Measurements from ENCODE around the gene COL4A1.

The COL4A1 gene

DNA sequence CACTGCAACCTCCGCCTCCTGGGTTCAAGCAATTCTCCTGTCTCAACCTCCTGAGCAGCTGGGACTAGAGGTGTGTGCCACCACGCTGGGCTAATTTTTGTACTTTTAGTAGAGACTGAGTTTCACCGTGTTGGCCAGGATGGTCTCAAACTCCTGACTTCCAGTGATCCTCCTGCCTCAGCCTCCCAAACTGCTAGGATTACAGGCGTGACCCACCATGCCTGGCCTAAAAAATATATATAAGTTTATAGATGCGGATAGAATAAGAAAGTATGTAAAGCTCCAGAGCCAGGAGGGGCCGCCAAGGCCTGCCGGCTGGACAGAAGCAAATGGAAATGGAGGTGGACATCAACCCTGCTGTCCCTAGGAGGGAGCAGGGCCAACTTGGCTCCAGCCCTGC lies 66.0 kb downstream of the COL4A1 start:
- DNase-seq (ENCODE audit: extremely low spot score): no peak
- ChIA-PET POLR2A (no interaction called here), CTCF (no interaction called here)
- TF ChIP-seq, protein P1, sequence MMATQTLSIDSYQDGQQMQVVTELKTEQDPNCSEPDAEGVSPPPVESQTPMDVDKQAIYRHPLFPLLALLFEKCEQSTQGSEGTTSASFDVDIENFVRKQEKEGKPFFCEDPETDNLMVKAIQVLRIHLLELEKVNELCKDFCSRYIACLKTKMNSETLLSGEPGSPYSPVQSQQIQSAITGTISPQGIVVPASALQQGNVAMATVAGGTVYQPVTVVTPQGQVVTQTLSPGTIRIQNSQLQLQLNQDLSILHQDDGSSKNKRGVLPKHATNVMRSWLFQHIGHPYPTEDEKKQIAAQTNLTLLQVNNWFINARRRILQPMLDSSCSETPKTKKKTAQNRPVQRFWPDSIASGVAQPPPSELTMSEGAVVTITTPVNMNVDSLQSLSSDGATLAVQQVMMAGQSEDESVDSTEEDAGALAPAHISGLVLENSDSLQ (IDR thresholded peaks at IDR 0.05): no peak
- TF ChIP-seq SUZ12 (IDR thresholded peaks at IDR 0.05) (no peak), ARNT (IDR thresholded peaks at IDR 0.05) (no peak), LEF1 (IDR thresholded peaks at IDR 0.05; ENCODE audit: borderline replicate concordance) (no peak), FOXK2 (IDR thresholded peaks at IDR 0.05) (no peak), L3MBTL2 (conservative IDR thresholded peaks at IDR 0.05) (no peak), FOXM1 (IDR thresholded peaks at IDR 0.05; ENCODE audit: borderline replicate concordance) (no peak), BHLHE40 (IDR thresholded peaks at IDR 0.05; ENCODE audit: borderline replicate concordance) (no peak), ELF4 (IDR thresholded peaks at IDR 0.05) (no peak), NFRKB (IDR thresholded peaks at IDR 0.05) (no peak)

DNA sequence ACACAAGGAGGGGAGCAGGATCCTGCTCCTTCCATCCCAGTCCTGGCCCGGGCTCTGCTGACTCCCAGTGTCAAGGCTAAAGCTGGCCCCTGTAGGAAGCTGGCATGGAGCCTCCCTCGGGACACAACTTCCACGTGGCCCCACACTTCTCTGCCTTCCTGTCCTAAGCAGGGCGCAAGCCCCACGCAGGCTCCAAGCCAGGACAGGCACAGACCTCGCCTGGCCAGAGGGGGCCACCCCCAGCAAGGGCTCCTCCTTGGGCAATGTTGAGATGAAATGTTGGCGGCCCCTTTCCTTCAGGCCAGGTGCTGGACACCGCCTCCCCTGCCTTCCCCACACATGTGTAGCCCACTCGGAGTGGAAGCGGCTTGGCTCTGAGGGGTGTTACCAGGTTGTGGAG lies 66.6 kb downstream of the COL4A1 start:
- ChIA-PET POLR2A (no interaction called here), CTCF (interaction anchor here (0.6 kb wide), 1 partner anchor 251 kb away, joined by 3 read pairs; no protein-coding TSS in a partner anchor)
- DNase-seq (ENCODE audit: extremely low spot score): no peak
- TF ChIP-seq LEF1 (IDR thresholded peaks at IDR 0.05; ENCODE audit: borderline replicate concordance) (no peak), CTBP1 (IDR thresholded peaks at IDR 0.05; ENCODE audit: borderline replicate concordance) (no peak), FOXK2 (IDR thresholded peaks at IDR 0.05) (no peak), L3MBTL2 (conservative IDR thresholded peaks at IDR 0.05) (no peak), NFRKB (IDR thresholded peaks at IDR 0.05) (no peak), HDGF (IDR thresholded peaks at IDR 0.05; ENCODE audit: borderline replicate concordance) (no peak)

- ChIA-PET CTCF (interaction anchor here (0.6 kb wide), 1 partner anchor 250 kb away, joined by 3 read pairs; no protein-coding TSS in a partner anchor), POLR2A (no interaction called here)
- DNase-seq (ENCODE audit: extremely low spot score): no peak
- no peak for TF ChIP-seq FOXA1 (IDR thresholded peaks at IDR 0.05)
- TF ChIP-seq ELF4 (IDR thresholded peaks at IDR 0.05): no peak
- no peak for TF ChIP-seq HDGF (IDR thresholded peaks at IDR 0.05; ENCODE audit: borderline replicate concordance)
- no peak for TF ChIP-seq NFRKB (IDR thresholded peaks at IDR 0.05)
- no peak for TF ChIP-seq L3MBTL2 (conservative IDR thresholded peaks at IDR 0.05)
- no peak for TF ChIP-seq ZNF384 (IDR thresholded peaks at IDR 0.05)
- no peak for TF ChIP-seq FOXK2 (IDR thresholded peaks at IDR 0.05)
- no peak for TF ChIP-seq ARNT (IDR thresholded peaks at IDR 0.05)
- TF ChIP-seq, protein P1 (IDR thresholded peaks at IDR 0.05): no peak
- TF ChIP-seq TARDBP (IDR thresholded peaks at IDR 0.05): no peak
- no peak for TF ChIP-seq BHLHE40 (IDR thresholded peaks at IDR 0.05; ENCODE audit: borderline replicate concordance)
- no peak for TF ChIP-seq SP1 (IDR thresholded peaks at IDR 0.05)
- no peak for TF ChIP-seq CTBP1 (IDR thresholded peaks at IDR 0.05; ENCODE audit: borderline replicate concordance)
- TF ChIP-seq FOXM1 (IDR thresholded peaks at IDR 0.05; ENCODE audit: borderline replicate concordance): no peak
Observed at GRCh38 chr13:110239280-110240125, 67.5 kb downstream of the COL4A1 start.

- POLR2A ChIA-PET: no interaction called here
- TF ChIP-seq NFRKB (IDR thresholded peaks at IDR 0.05) (no peak), FOXK2 (IDR thresholded peaks at IDR 0.05) (no peak), FOXA1 (IDR thresholded peaks at IDR 0.05) (no peak), L3MBTL2 (conservative IDR thresholded peaks at IDR 0.05) (no peak), HDGF (IDR thresholded peaks at IDR 0.05; ENCODE audit: borderline replicate concordance) (no peak), SUZ12 (IDR thresholded peaks at IDR 0.05) (no peak), SP1 (IDR thresholded peaks at IDR 0.05) (no peak), FOXM1 (IDR thresholded peaks at IDR 0.05; ENCODE audit: borderline replicate concordance) (no peak), TARDBP (IDR thresholded peaks at IDR 0.05) (no peak), ZNF384 (IDR thresholded peaks at IDR 0.05) (no peak), BHLHE40 (IDR thresholded peaks at IDR 0.05; ENCODE audit: borderline replicate concordance) (no peak), CTBP1 (IDR thresholded peaks at IDR 0.05; ENCODE audit: borderline replicate concordance) (no peak), LEF1 (IDR thresholded peaks at IDR 0.05; ENCODE audit: borderline replicate concordance) (no peak), ARNT (IDR thresholded peaks at IDR 0.05) (no peak), ELF4 (IDR thresholded peaks at IDR 0.05) (no peak)
- TF ChIP-seq, protein P1 (IDR thresholded peaks at IDR 0.05): no peak
- DNase-seq (ENCODE audit: extremely low spot score): no peak
- CTCF ChIA-PET: interaction anchor here (1.1 kb wide), 1 partner anchor 9 kb away, joined by 4 read pairs; no protein-coding TSS in a partner anchor
Observed at GRCh38 chr13:110238818-110239195, 68.2 kb downstream of the COL4A1 start.

- ChIA-PET CTCF (interaction anchor here (1.1 kb wide), 1 partner anchor 10 kb away, joined by 4 read pairs; no protein-coding TSS in a partner anchor), POLR2A (no interaction called here)
- no peak for TF ChIP-seq L3MBTL2 (conservative IDR thresholded peaks at IDR 0.05)
- TF ChIP-seq FOXK2 (IDR thresholded peaks at IDR 0.05): no peak
- no peak for DNase-seq (ENCODE audit: extremely low spot score)
Observed at GRCh38 chr13:110237875-110238817, 68.8 kb downstream of the COL4A1 start.

All from HEK293T (cell line).